ENCODE measurements around the gene CYP4F8.

GRCh38 chr19:15652559-15653278 lies 37.7 kb downstream of the CYP4F8 start:
- TF ChIP-seq CTCF (IDR thresholded peaks at IDR 0.05), result no peak
- no peak for TF ChIP-seq EZH2 (IDR thresholded peaks at IDR 0.05)
- TF ChIP-seq EZH2phosphoT487 (IDR thresholded peaks at IDR 0.05), result no peak

All from neural progenitor cell (in vitro differentiated cells).